GM10248 (cell line): ENCODE results near the gene C10orf67.

Experiments
- CTCF ChIA-PET: fragments of 300-600 bp; sonication (Branson Sonifier 250); formaldehyde crosslinking; extraction: SDS; loops from one replicate; lab custom pipeline; 2021; ENCODE audit warnings: antibody characterized with exemption; lab: Yijun Ruan, JAX
- POLR2A ChIA-PET: fragments of 350-650 bp; sonication (Branson Sonifier 250); formaldehyde crosslinking; extraction: SDS; loops from one replicate; lab custom pipeline; 2020; ENCODE audit warnings: antibody characterized with exemption; lab: Yijun Ruan, JAX
- DNase-seq: peaks from one replicate; pipeline ENCODE4 v3.0.0; 2012; ENCODE audit errors: extremely low spot score
- TF ChIP-seq, protein P1 (sequence below): IDR thresholded peaks from 2 replicates; pipeline ENCODE4 v1.5.1; 2012; ENCODE audit warnings: mild to moderate bottlenecking, low read depth; ENCODE audit errors: extremely low read depth, missing control alignments, control extremely low read depth

The C10orf67 gene

DNA sequence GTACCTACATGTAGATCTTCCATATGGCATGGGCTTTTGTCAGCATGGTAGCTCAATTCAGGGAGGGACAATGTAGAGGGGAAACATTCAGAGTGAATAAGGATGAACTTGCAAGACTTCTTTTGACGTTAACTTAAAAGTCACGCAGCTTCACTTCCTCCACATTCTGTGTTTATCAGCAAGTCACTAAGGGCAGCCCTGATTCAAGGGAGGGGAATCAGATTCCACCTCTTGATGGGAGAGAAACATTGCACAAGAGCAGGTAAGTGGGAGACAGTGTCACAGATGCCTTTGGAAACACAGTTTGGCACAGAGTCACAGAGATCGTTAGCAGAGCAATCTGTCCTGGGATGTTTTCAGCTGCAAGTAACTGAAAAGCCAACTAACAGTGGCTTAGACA, 26.2 kb downstream of the C10orf67 start:
- no peak for DNase-seq
- TF ChIP-seq, protein P1, sequence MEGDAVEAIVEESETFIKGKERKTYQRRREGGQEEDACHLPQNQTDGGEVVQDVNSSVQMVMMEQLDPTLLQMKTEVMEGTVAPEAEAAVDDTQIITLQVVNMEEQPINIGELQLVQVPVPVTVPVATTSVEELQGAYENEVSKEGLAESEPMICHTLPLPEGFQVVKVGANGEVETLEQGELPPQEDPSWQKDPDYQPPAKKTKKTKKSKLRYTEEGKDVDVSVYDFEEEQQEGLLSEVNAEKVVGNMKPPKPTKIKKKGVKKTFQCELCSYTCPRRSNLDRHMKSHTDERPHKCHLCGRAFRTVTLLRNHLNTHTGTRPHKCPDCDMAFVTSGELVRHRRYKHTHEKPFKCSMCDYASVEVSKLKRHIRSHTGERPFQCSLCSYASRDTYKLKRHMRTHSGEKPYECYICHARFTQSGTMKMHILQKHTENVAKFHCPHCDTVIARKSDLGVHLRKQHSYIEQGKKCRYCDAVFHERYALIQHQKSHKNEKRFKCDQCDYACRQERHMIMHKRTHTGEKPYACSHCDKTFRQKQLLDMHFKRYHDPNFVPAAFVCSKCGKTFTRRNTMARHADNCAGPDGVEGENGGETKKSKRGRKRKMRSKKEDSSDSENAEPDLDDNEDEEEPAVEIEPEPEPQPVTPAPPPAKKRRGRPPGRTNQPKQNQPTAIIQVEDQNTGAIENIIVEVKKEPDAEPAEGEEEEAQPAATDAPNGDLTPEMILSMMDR: no peak
- POLR2A ChIA-PET: no interaction called here
- CTCF ChIA-PET: interaction anchor here (1.0 to 10.4 kb wide), 4 partner anchors 9 to 395 kb away, joined by 3 to 126 read pairs (median 19); no protein-coding TSS in a partner anchor

DNA sequence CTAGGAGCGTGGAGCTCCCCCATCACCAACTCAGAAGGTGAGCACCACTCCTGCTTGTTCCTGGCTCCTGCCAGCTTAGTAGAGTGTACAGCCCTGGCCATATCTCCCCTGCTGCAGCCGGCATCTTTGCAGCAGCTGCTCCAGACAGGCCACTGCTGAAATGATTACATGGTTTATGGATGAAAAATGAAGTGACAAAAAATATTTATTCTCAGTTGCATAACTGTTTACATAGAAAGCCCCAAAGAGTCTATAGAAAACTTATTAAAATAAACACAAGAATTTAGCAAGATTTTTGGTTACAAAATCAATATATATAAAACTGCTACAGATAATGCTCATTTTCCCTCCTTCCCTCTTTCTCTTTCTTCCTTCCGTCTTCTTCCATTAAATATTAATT, 27.2 kb downstream of the C10orf67 start:
- DNase-seq: no peak
- TF ChIP-seq, protein P1: no peak
- ChIA-PET CTCF (interaction anchor here (1.0 to 10.4 kb wide), 4 partner anchors 10 to 396 kb away, joined by 3 to 126 read pairs (median 19); no protein-coding TSS in a partner anchor), POLR2A (no interaction called here)

DNA sequence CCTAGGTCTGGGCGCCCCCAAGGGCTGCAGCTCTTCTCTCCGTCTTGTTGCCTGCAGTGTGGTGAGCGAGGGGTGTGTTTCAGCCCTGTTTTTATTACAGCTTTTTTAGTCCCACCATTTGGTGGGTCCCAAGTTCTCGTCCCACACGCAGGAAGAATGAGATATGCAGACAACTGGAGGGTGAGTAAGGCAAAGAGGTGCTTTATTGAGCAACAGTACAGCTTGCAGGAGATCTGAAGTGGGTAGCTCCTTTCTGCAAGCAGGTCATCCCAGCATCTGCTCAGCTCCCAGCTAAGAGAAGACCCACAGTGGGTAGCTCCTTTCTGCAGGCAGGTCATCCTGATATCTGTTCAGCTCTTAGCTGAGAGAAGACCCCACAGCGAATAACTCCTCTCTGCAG, 28.2 kb downstream of the C10orf67 start:
- no peak for DNase-seq
- ChIA-PET CTCF (interaction anchor here (0.8 to 10.4 kb wide), 5 partner anchors 11 to 678 kb away, joined by 3 to 126 read pairs (median 21); no protein-coding TSS in a partner anchor), POLR2A (no interaction called here)
- TF ChIP-seq, protein P1: no peak

DNA sequence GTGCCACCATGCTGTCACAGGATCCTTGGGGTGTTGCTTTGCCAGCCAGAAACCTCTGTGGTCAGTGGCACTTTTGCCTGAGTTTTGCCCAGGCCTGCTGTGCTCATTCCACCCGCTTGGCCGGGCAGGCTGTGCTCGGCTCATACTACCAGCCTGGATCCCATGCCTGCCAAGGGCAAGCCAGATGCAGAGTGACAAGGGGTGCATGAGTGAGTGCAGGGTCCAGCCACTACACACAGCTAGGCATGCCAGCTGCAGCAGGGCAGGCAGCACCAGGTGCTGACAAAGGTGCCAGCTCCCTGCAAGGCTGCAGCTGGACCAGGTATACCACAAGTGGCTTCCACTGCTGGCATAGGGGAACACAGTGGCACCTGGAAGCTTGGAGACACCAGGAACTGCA, 28.6 kb downstream of the C10orf67 start:
- ChIA-PET POLR2A (no interaction called here), CTCF (interaction anchor here (0.8 to 10.4 kb wide), 13 partner anchors 11 to 678 kb away, joined by 3 to 126 read pairs (median 5); no protein-coding TSS in a partner anchor)
- TF ChIP-seq, protein P1: no peak
- DNase-seq: no peak

DNA sequence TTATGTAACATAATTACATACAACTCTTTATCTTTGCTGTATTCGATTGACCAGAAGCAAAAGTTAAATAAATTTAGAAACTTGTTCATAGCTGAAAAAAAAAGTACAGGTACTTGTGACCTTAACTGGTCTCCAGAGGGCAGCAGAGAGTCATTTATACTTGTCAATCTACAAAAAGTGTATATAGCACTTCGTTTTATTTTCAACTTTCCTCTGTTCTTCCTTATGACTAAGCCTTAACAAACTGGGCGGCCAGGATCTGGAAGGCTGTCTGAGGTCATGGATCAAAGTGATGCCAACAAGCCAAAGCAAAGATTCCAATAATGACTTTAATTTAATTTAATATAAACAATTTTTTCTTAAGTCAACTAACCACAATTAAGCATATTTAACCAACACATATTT, 29.8 kb downstream of the C10orf67 start:
- DNase-seq: peak; percentile 48
- TF ChIP-seq, protein P1: peak; percentile 51
- ChIA-PET CTCF (interaction anchor here (0.6 to 10.4 kb wide), 36 partner anchors 9 to 1244 kb away, joined by 3 to 126 read pairs (median 4); no protein-coding TSS in a partner anchor), POLR2A (no interaction called here)

DNA sequence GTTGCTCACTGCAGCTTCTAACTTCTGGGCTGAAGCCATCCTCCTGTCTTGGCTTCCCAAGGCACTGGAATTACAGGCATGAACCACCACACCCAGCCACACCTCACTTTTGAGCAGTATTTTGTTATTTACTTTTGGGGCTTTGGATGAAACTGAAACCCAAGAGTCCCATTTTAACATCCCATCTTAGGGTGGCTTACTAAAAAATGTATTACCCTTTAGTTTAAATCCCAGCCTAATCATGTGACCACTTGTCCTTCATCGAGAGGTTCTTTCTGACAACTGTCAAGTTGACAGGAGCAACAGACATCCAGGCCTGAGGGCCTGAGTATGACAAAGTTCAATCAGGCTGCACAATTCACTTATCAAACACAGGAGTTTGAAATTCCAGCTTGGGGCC, 33.6 kb downstream of the C10orf67 start:
- no peak for DNase-seq
- TF ChIP-seq, protein P1: no peak
- CTCF ChIA-PET: interaction anchor here (0.9 to 10.4 kb wide), 2 partner anchors 153 to 215 kb away, joined by 3 to 126 read pairs; no protein-coding TSS in a partner anchor
- POLR2A ChIA-PET: no interaction called here
